GM18861 (cell line): ENCODE results near the gene AOC3.

Source experiments
- ATAC-seq: cut with Tn5 transposase; IDR thresholded peaks from one replicate; pipeline ENCODE4 v1.9.1; 2021; ENCODE audit not compliant: unreplicated experiment

The AOC3 gene, protein sequence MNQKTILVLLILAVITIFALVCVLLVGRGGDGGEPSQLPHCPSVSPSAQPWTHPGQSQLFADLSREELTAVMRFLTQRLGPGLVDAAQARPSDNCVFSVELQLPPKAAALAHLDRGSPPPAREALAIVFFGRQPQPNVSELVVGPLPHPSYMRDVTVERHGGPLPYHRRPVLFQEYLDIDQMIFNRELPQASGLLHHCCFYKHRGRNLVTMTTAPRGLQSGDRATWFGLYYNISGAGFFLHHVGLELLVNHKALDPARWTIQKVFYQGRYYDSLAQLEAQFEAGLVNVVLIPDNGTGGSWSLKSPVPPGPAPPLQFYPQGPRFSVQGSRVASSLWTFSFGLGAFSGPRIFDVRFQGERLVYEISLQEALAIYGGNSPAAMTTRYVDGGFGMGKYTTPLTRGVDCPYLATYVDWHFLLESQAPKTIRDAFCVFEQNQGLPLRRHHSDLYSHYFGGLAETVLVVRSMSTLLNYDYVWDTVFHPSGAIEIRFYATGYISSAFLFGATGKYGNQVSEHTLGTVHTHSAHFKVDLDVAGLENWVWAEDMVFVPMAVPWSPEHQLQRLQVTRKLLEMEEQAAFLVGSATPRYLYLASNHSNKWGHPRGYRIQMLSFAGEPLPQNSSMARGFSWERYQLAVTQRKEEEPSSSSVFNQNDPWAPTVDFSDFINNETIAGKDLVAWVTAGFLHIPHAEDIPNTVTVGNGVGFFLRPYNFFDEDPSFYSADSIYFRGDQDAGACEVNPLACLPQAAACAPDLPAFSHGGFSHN

DNA sequence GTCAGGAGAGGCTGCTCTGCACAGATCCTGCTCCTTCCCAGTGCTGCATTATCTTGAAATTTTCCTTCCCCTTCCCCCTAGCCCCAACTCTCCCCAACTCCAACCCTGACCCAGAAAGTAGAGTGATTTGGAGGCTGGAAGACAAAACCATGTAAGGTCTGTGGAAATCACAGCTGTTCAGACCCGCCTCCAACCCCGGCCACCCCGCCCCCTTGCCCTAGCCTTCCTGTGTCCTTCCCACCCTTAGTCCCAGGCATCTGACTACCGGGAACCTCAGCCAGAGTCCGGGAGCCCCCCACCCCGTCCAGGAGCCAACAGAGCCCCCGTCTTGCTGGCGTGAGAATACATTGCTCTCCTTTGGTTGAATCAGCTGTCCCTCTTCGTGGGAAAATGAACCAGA is at the start of gene AOC3:
Gene AOC3 (plus strand): TSS at position 246 of the 400 bp plus-strand sequence. CDS start 145 bp downstream, at position 391.
- ATAC-seq: no peak

DNA sequence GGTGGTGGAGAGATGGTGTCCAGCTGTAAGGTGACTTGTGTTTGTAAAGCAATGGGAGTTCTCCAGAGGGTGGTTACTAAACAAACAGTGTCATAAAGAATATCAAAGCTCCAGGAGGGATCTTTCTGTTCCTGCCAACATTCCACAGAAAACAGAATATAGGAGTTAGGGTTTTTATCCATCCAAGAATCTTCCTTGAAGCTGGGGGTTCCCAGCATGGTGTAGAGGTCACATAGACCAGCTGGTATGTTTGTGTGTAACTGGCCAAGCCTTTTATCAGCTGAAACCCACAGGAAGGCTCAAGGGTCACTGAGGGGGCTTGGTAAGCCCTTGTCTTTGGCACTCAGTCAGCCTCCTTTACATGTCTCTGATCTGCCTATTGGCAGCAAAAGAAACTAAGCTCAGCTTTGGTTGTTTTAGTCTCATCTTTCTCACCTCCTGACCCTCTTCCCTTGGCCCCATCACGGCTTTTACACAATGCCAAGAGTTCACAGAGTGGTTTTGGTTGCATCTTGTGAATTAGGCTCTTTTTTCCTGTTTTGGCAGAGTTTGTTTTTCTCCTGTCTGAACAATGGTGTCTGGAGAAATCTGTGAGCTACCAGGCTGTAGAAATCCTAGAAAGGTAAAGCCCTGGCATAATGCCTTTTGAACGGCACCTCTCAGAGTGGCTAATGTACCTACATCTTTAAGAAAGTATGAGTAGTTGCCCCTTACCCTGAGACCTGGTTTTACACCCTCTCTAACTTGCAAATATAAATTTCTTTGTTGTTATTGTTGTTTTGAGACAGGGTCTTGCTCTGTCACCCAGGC is 47.7 kb upstream of the AOC3 start:
- no peak for ATAC-seq

DNA sequence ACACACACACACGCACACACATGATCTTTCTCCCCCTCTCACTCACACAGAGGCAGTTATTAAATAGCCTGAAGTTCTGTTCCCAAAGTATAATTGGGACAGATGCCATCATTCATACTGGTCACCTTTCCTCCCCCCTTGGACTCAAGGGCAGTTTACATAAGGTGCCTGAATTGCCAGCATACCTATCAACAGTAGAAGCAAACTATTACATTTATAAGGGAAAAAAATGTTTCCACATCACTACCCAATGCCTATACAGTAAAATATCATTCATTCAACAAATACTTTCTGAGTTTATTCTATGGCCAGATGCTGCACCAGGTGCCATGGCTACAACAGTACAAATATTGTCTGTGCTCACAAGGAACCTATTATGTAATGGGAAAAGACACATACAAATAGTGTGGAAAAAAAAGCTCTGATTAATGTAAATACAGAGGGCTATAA is 46.1 kb upstream of the AOC3 start:
- ATAC-seq: no peak

DNA sequence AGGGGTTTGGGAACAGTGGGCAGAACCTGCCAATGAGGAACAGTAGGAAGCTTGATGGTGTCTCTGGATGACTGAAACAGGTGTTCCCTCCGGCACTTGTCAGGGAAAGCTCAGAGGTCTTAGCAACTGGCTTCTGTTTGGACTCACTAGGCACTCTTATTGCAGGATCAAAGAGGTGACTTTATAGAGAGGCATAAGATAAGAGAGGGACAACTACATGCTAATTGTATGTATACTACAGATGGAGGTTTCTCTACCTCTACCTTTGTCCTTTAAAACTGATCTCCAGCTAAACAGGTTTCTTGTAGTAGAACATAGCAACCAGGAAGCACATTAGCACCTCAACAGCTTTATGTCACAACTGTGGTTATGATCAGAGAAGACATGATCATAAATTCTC is 44.8 kb upstream of the AOC3 start:
- no peak for ATAC-seq

DNA sequence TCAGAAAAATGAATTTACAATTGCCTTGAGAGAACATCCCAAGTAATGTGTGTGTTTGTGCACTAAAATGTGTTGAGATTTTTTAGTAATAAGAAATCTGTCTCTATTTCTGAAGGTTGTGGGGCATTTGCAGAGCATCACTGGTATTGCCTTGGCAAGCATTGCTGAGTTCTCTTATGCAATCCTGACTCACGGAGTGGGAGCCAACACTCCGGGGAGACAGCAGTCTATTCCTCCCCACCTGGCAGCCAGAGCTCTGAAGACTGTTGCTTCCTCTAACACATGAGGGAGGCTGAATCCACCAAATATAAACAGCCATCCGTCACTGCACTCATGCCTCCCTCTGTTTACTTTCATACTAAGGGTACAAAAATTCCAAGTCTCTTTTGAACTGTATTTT is 41.7 kb upstream of the AOC3 start:
- ATAC-seq: no peak

DNA sequence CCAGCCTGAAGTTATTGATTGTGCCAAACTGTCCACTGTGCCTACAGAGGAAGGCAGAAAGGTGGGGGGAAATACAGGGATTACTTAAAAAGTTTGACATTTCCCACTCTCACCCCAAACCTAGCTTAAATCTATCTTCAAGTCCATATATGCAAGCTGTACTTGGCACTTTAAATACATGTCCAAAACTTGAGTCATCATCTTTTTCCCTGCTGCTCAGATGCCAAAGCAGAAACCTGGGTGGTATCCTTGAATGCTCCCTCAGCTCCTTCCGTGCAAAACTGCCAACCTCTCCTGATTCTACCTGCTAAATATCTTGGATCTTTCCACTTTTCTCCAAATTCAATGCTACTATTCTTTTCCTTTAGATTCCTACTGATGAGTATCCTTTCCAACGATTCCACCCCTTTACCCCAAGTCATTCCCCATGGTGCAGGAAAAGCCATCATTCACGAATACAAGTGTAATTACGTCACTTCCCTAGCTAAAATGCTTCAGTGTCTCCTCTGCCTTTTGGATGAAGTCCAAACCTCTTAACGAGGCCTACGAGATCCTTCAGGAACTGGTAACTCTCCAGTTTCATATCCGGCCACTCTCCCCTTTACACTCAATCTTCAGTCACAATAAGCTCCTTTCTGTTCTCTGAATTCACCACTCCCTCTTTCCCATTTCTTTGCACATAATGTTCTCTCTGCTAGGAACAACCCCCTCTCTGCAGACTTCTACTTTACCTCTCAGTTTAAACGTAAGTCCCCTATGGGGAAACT is 36.2 kb upstream of the AOC3 start:
- no peak for ATAC-seq

DNA sequence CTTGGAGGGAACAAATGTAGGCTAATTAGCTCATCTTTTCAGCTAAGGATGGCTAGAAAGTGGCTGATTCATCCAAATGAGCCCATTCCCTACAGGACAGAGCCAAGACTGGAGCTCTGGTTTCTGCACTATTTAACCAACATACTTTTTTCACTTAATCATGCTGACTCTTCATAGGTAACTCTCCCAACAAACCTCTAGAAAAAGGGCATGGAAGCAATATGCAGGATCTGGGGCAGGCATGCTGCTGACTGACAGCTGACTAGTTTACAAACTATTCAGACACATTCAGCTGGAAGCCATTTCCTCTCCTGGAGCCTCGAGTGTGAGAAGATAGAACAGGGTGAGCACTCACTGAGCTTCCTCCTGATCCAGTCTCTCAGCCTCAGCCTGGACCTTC is 33.1 kb upstream of the AOC3 start:
- ATAC-seq: no peak

DNA sequence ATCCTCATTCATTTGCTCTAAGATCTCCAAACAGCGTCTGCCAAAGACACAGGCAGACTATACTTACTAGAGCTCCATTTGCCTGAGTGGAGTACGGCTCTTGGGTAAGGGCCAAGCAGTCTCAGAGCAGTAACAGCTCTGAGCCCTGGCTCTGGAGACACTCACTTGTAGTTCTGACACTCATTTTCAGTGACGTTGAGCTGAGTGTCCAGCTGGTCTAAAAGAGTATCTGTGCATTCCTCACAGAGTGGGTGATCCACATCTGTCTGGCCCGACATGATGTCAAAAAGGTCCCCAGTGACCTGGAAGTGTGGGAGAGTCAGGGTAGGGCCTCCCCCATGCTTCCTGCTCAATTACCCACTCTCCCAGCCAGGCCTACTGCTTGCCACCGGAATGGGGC is 32.6 kb upstream of the AOC3 start:
- ATAC-seq: no peak

DNA sequence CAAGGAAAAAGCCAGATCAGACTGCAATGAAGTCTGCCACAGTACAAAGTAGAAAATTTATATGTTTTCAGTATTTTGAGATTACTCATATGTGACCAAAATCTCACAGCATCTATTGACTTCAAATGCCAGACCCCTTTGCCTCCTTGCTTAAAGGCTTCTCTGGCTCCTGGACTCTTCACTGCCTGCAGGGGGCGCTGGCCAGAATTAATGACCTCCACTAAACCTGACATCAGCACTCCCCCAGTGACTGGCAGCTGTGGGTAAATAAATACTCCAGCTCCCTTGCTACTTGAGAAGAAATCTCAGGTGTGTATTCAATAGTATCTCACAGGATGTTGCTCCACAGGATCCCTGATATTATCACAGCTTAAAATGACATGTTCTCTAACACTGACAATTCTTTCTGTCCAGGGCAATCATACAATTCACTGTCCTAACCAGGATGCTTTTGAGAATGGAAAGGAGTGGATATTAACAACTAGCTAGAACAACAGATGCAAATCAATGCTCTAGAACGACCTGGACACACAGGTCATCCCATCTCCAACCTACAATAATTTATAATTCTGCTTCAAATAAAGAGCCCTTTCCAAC is 31.0 kb upstream of the AOC3 start:
- no peak for ATAC-seq

DNA sequence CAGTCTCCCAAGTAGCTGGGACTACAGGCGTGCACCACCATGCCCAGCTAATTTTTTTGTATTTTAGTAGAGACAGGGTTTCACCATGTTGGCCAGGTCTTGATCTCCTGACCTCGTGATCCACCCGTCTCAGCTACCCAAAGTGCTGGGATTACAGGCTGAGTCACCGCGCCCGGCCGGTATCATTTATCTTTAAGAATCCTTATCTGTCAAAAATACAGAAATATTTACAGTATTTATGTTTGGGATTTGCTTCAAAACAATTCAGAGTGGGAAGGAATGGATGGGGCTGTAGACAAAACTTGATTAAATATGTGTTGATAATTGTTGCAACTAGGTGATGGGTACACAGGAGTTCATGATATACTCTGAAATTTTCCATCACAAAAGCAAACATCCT is 29.8 kb upstream of the AOC3 start:
- ATAC-seq: no peak

DNA sequence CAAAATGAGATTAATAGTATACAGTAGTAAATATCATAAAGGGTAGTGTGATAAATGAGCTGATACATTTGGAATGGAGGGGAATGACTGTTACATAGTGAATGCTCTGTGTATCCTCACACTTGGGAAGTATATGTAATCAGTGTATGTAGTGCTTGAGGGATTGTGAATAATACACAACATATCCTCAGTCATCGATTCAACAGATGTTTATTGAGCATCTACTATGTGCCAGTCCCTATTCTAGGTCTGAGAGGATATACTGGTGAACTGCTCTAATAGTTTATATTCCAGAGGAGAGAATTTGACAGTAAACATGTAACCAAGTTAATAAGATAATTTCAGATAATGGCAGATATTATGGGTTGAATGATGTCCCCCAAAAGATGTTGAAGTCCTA is 23.5 kb upstream of the AOC3 start:
- ATAC-seq: no peak

DNA sequence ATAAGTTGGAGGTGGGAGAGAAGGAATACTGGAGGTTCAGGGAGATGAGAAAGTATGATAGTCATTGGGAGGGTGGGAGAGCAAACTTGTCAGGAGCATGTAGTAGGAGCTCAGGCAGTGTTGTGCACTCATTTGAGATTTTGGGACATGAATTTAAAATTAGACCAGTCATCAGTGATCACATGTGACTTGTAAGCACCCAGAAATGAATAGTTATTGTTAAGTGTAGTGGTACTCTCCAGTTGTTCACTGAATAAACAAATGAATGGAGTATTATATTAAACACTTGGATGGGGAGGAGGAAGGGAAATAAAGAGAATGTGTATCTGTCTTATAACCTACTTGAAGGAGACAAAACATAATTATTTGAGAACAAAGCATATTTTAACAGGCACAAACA is 20.0 kb upstream of the AOC3 start:
- no peak for ATAC-seq

DNA sequence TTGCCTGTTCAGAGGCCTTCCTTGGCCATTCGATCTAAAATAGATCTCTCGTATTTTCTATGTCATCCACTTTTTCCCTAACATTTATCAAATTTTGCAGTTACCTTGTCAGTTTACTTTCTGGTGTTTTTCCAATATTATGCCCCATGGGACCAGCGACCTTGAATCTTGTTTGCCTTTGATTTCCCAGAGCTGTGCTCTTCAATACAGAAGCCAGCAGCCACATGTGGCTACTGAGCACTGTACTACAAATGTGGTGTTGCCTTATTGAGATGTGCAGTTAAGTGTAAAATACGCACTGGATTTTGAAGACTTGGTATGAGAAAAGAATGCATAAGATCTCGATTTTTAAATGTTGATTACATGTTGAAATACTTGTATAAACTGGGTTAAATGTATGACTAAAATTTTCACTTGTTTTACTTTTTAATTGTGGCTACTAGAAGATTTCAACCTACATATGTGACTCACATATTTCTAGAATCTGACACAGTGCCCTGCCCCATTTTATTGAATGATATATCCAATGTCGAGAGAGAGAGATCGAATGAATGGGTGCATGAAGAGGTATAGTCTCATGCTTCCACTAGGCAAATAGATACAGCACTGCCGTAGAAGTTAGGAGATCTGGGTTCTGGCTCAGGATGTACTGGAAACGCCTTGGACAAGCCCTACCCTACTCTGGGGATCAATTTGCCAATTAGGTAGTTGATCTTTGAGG is 18.6 kb upstream of the AOC3 start:
- ATAC-seq: no peak

DNA sequence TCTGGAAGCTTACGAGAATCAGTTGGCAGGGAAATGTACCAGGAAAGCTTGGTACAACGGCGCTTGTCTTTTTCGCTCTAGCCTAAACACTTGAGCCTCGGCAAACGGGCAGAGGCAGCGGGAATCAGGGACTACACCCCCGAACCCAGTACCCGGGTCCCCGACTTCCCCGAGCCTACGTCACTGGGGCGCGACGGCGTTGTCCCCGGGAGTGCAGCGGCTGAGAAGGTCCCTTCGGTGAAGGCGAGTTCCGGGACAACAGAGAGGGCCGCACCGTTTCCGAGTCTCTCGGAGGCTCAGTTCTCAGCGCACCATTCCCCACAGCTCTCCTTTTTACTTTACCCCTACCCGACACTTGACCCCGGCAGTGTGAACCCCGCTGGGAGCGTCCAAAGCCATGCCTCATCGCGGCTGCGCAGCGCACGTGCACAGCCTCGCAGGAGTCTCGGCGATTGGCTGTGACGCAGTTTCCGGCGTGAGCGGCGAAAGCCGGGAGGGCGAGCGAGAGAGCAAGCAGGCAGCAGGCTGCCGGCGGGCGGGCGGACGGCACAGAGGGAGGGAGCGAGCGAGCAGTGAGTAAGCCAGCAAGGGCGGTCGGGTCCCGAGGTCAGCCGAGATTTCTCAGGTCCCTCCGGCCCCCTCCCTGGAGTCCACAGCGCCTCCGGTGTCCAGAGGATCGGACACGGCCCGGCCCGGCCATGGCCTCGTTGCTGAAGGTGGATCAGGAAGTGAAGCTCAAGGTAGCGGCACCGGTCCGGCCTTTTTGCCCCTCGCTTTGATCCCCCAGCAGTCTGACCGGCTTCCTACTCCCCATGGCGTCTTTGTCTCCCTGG is 17.8 kb upstream of the AOC3 start, which contains the start of gene PSME3:
Gene PSME3 (plus strand): TSS at position 464 of the 833 bp plus-strand sequence. CDS start 235 bp downstream, at position 699.
- ATAC-seq: peak; percentile 83

DNA sequence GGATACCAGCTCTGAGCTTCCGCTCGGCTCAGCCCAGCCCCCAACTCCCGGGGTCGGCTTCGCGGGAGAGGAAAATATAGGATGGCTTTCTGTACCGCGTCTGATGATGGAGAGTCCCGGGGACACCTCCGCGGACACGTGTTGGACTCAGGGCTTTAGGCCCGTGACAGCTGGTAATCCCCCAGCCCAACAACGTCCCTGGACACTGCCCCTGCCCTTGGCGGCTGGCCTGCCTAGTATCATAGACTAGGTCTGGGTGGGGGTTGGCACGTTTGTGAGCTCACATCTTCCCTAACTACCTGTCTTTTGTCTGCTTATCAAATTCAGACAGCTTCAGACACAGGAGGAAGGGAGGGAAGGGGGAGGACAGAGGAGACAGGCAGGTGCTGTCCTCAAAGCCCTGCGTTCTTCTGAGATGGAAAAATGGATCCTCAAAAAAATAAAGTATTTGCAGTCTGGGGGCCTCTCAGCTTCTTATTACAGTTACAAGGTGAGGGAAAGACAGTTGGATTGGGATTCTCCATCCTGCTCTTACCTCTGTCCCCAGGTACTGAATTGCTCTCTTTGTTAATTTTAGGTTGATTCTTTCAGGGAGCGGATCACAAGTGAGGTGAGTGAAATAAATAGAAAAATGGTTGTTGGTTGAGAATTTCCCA is 17.1 kb upstream of the AOC3 start:
- no peak for ATAC-seq

DNA sequence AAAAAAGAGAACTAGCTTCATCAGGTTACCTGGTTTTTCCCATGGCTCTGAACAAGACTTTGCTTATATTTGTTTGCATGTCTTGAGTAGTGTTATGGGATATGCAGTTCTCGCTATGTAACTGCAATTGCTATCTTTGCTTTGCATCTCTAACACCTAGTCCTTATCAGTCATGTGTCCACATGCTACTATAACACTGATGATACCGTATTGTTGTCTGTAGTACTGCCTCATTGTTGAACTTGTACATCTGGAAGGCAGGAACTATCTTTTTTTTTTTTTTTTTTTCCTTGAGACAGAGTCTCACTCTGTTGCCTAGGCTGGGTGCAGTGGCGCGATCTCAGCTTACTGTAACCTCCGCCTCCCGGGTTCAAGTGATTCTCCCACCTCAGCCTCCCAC is 15.3 kb upstream of the AOC3 start:
- ATAC-seq: no peak

DNA sequence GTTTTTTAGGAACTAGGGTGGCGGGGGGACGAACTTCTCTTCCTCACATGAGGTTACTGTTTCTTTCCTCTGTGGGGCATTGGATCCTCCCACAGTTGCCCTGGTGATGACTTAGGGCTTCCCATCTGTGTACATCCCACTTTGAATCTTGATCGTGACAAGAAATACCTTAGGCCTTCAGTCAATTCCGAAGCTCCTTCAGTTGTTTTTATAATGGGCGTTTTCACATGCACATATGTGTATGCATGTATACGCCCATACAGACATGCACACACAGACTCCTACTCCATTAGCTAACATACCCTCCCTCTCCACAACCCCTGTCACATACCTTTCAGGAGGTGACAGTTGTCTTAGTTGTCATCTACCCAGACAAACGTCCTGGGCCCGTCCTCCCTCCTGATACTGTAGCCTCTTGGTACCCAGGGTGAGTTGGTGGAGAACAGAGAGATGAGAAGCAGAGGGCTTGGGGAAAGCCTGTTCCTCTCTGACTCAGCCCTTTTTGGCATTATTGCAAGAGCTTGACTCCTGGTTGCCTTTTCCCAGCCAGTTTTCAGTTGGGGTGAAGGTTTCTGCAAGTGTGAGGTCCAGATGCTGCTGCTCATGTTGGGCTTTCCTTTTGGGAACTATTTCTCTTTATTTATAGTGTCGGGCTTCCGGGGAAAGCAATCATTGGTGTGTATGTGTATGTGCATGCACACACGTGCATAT is 8.9 kb upstream of the AOC3 start:
- no peak for ATAC-seq
